ENCODE results near the gene RAB3GAP2.
"Not testable (repeated sequence)": the region's sequence is repeated elsewhere in the genome, so short reads cannot be mapped to it uniquely, and the experiment has no call there.

Gene RAB3GAP2

GRCh38 chr1:220135755-220136154, 136.5 kb downstream of the RAB3GAP2 start:
- no peak for DNase-seq (ENCODE audit: low read depth)

DNA sequence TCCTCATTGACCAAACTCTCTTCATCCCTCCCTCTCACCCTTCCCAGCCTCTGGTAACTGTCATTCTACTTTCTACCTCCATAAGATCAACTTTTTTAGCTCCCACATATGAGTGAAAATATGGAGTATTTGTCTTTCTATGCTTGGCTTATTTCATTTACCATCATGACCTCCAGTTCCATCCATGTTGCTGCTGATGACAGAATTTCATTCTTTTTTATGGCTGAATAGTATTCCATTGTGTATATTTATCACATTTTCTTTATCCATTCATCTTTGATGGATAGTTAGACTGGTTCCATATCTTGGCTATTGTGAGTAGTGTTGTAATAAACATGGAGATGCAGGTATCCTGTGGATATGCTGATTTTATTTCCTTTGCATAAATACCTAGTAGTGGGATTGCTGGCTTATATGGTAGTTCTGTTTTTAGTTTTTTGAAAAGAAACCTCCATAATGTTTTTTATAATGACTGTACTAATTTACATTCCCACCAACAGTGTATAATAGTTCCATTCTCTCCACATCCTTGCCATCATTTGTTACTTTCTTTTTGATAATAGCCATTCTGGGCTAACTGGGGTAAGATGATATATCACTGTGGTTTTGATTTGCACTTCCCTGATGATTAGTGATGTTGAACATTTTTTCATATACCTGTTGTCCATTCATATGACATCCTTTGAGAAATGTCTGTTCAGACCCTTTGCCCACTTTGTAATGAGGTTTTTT, 142.6 kb downstream of the RAB3GAP2 start:
- no peak for DNase-seq (ENCODE audit: low read depth)

DNA sequence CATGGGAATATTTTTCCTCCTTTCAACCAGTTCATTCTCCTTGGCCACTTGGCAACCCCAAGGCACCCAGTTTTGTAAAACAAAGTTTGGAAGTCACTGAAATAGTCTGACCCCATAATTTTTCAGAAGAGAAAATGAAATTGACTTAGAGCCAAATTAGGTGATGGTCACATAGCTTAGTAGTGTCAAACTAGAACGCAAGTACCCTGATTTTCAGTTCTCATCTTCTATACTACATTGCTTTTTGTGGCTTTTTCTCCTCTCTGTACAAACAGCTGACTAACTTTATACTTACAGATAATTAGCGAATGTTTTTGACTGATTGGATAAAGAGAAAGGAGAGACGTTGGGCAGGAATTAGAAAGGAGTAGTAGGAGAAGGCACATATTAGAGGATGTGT, 145.2 kb downstream of the RAB3GAP2 start:
- DNase-seq (ENCODE audit: low read depth): no peak

GRCh38 chr1:220124542-220124941, 147.7 kb downstream of the RAB3GAP2 start:
- DNase-seq (ENCODE audit: low read depth): no peak

GRCh38 chr1:220123889-220124288, 148.4 kb downstream of the RAB3GAP2 start:
- DNase-seq (ENCODE audit: low read depth): no peak

- no peak for DNase-seq (ENCODE audit: low read depth)
Measured at GRCh38 chr1:220123066-220123465, 149.2 kb downstream of the RAB3GAP2 start.

- DNase-seq (ENCODE audit: low read depth): no peak
Measured at GRCh38 chr1:220121791-220122530, 150.3 kb downstream of the RAB3GAP2 start.

GRCh38 chr1:220119043-220119512, 153.2 kb downstream of the RAB3GAP2 start:
- DNase-seq (ENCODE audit: low read depth): no peak

GRCh38 chr1:220113136-220113695, 159.0 kb downstream of the RAB3GAP2 start:
- DNase-seq (ENCODE audit: low read depth): no peak

- not testable (repeated sequence) for DNase-seq (ENCODE audit: low read depth)
Measured at GRCh38 chr1:220112600-220112999, 159.7 kb downstream of the RAB3GAP2 start.

DNA sequence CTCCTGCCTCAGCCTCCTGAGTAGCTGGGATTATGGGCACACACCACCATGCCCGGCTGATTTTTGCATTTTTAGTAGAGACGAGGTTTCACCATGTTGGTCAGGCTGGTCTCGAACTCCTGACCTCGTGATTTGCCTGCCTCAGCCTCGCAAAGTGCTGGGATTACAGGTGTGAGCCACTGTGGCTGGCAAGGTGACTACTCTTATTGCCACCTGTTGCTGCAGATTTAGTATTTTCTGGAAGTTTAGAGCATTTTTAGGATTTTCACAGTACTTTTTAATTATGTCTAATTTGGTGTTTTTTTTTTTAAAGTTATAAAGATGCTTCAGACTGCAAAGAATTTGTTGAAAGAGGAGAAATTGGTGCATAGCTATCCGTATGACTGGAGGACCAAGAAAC, 161.8 kb downstream of the RAB3GAP2 start:
- DNase-seq (ENCODE audit: low read depth): not testable (repeated sequence)

DNA sequence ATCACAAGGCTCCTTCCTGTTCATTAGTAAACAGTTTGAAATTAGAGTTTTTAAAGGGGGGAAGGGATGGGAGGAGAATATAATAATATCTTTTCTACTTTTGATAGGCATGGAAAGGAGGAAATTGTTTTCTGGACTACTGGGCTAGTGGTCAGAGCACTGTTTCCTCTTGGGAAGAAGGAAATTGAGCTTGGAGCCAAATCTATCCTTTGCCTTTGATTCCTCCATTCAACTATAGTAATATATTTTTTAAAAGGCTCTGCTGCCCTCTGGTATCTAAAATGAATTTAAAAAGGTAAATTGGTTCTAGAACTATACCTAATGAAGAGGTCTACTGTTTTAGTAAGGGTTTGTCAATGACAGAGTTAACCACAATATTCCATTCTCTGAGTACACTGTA, 172.4 kb downstream of the RAB3GAP2 start:
- DNase-seq (ENCODE audit: low read depth): no peak
